ENCODE data around the gene IGFL4.
"Not testable (repeated sequence)": the region's sequence is repeated elsewhere in the genome, so short reads cannot be mapped to it uniquely, and the experiment has no call there.

IGFL4 gene

DNA sequence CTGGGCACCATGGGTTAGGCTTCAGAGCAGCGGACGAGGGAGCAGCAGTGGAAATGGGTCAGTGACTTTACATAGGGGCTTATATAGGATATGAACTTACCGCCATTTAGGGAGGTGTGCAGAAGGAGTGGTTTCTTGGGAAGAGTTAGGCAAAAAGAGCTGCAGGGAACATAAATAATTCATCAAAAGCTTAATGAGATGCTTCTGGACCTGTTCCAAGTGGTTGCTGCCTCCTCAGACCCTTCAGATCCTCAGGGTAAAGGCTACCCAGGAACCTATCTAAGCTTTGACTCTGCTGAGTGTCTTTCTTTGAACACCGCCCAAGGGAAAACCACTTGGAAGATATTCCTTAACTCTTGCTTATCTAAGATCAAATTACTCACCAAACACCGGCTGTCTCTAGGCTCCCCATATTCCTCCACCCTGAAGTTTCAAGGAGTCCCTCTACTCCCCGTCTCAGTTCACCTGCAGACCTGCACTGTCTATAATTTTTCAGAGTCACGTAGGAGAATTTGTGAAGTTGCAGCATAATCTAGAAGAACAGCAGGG is at the start of gene IGFL4:
IGFL4 (minus strand) TSS at position 51 of the 549 bp plus-strand sequence; CDS start at position 11, 40 bp downstream.
- no peak for DNase-seq

DNA sequence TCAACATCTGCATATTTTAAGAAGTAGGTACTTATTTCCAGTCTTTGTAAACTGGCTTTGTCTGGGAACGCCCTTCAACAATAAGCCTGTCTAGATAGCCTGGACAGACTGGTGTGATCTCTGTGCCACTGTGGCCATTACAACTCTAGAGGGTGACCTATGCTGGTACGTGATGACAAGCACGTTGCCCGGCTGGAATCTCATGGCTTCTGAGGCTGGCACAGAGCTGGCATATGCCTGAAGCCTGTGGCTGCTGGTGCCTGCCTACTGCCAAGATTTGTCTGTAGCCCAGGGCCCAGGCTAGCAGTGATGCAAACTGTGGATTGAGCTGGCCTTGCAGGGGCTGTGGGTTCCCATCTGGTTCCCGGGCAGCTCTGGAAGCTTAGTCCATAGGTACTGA is 49.6 kb upstream of the IGFL4 start:
- no peak for DNase-seq

DNA sequence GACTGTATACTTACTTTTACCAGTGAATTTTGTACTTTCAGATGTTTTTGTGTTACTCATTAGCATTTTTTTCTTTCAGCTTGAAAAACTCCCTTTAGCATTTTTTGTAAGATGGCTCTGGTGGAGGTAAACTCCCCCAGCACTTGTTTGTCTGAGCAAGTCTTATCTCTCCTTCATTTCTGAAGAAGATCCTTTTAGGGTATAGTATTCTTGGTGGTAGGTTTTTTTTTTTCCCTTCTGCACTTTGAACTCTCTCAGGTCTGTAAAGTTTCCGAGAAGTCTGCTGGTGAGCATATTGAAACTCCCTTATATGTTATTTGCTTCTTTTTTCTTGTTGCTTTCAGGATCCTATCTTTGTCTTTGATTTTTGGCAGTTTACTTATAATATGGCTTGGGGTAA is 48.6 kb upstream of the IGFL4 start:
- no peak for DNase-seq

DNA sequence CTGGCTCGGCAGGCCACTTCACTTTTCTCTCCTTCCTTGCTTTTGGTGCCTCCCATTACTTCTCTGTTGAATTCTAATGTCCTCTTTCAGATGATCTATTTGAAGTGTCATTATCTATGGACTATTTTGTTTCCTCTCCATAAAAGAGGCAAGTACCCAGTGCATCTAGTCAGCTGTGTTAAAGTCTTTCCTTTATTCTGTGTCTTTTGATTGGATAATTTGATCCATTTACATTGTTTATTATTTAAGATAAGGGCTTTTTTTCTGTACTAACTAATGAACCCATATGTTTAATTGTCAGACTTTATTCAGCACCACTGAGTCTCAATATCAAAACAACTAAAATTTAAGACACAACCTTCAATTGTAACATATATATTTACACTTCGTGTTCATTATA is 47.3 kb upstream of the IGFL4 start:
- no peak for DNase-seq

DNA sequence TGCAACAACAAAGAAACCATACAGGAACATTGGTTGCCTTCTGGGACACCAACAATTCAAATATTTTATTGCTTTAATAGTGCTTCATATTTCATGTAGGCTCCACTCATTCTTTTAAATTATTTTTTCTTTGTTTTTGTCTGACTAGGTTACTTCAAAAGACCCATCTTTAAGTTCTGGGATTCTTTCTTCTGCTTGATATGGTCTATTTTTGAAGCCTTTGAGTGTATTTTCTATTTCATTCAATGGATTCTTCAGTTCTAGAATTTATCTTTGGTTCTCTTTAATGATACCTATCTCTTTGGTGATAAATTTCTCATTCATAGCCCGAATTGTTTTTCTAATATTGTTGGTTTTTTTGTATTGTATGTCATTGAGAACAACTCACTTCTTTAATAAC is 45.1 kb upstream of the IGFL4 start:
- DNase-seq: no peak

DNA sequence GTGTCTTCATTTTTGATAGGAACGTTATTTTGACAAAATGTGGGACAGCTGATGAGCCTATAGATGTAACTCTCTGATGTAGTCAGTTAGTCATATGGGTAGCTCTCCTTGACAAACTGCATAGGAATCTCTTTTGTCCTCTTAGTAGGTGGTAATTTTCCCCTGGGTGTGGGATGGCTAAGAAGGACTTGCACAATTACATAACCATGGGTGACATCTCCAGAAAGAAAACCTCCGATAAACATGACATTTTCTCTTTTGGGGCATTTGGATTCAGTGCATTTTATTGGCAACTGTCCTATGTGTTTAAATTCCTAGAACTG is 41.9 kb upstream of the IGFL4 start:
- DNase-seq: no peak

DNA sequence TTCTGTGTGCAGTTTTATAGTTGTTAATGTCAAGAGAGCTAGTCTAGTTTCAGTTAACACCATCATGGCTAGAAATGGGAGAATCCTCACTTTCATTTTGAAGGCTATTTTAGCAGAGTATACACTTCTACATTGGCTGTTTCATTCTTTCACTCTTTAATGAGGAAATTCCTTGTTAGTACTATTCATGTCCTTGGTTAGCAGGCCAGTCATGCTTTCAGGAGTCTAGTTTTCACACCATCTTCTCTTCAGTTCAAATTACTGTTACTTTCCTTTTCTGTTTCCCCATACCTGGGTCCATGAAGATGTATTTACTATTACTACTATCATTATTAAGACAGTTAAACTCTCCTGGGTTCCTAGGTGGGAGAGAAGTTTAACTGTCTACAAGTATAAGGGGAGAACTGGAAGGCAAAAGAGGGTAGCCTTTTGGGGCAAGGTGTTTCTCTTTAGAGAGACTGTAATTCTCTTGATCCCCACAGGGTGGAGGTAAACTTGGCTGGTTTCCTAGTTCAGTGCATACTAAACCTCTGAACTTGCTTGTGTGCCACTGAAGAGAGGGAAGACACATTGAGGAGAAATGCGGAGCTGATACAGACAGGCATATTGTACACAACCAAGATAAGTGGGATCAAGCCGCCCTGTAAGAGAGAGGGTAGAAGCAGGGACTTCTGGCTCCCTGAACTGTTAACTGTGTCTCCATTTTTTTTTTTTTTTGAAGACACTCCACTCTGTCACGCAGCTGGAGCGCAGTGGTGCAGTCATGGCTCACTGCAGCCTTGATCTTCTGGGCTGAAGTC is 41.3 kb upstream of the IGFL4 start:
- DNase-seq: peak; percentile 15

DNA sequence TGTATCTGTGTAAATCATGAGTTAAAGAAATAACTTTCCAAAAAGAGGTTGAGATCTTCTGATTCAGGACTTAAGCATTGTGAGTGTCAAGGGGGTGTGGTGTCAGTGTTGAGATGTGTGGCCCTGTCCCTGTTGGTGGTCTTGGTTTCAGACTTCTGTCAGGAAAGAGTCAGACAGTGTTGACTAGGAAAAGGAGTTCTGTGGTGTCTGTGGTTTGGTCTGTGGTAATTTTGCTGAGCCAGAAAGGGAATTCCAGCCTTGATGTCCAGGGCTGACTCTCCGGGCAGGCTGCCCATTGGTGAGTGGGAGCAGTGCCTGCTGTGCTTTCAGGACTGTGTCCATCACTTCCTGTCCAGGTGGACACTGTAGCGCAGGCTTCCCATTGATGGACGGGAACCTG is 39.8 kb upstream of the IGFL4 start:
- DNase-seq: no peak

DNA sequence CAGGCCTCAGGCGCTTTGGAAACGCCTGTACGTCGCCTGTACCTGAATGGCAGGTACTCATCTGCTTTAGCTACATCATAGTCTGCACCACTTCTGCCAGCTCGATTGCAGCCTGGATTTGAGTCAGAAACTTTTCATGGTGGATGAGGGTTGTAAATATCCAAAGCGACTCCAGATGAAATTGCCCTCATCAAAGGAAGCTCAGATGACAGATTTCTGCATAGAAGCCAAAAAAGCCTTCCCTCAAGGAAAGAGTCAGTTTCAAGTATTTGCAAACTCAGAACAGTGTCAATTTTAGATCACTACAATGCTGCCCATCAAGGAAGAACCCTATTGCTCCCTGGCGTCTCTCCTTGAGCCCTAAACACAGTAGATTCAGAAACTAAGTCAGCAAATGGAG is 38.8 kb upstream of the IGFL4 start:
- no peak for DNase-seq

DNA sequence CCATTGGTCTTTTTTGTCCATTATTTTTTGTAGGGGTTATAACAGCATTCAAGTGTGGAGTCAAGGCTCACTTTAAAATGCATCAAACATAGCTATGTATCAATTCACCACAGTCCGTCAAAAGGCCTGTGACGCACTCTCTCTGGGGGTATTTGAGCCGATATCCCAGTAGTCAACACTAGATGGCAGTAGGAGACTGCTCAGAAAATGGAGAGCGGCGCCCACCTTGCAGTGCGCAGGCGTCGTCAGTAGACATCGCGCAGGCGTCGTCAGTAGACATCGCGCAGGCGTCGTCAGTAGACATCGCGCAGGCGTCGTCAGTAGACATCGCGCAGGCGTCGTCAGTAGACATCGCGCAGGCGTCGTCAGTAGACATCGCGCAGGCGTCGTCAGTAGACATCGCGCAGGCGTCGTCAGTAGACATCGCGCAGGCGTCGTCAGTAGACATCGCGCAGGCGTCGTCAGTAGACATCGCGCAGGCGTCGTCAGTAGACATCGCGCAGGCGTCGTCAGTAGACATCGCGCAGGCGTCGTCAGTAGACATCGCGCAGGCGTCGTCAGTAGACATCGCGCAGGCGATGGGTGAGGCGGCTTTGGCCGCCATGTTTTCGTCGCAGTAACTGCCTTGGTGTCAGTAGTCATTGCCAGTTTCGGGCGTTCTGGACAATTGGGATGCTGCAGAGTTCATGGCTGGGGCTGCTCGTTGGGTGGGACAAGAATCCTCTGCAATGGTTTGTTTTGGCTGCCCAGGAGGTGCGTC is 38.0 kb upstream of the IGFL4 start:
- not testable (repeated sequence) for DNase-seq

DNA sequence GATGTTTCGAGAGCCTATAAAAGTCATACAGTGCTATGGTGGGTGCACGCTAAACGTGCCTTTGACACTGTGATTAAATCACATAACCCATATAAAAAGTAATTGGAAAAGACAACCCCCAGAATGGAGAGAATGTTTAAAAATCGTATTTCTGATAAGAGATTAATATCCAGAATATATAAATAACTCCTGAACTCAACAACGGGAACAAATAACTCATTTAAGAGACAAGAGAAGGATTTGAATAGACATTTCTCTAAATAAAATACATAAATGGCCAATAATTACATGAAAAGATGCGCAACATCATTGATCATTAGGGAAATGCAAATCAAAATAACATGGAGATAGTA is 37.0 kb upstream of the IGFL4 start:
- DNase-seq: no peak

DNA sequence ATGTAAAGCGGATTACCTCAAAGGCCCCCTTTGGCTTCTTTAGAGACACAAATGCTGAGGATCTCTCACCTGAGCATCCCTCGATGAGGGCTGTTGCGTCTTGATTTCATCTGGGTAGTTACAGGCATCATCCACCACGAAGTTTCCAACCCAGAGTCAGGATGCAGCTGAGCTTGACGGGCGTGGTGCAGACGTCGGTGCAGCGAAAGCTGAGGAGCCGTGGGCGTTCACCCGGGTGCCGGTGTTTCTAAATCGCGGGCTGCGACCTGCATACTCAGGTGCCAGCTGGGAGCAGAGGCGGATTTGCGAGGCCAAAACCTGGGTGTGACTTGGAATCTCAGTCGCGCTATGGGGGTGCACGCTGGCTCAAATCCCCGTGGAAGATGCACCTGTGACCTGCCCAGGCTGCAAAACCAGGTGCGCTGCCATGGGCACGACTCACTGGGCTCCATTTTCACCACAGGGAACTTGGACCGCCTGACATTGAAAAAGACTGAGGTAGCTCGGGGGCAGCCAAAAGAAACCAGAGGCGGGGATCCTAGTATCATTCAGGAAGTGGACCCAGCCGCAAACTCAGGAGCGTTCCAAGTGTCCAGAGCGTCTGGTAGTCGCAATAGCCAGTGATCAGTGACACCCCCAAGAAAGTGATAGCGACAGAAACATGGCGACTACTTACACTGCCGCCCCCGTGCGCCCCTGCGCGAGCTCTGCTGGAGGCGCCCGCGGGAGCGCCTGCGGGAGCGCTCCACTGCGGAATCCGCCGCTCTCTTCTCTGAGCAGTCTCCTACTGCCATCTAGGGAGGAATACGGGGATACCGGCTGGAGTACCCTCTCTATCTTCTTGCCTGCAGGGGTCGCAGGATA is 36.4 kb upstream of the IGFL4 start:
- DNase-seq: peak; percentile 6

DNA sequence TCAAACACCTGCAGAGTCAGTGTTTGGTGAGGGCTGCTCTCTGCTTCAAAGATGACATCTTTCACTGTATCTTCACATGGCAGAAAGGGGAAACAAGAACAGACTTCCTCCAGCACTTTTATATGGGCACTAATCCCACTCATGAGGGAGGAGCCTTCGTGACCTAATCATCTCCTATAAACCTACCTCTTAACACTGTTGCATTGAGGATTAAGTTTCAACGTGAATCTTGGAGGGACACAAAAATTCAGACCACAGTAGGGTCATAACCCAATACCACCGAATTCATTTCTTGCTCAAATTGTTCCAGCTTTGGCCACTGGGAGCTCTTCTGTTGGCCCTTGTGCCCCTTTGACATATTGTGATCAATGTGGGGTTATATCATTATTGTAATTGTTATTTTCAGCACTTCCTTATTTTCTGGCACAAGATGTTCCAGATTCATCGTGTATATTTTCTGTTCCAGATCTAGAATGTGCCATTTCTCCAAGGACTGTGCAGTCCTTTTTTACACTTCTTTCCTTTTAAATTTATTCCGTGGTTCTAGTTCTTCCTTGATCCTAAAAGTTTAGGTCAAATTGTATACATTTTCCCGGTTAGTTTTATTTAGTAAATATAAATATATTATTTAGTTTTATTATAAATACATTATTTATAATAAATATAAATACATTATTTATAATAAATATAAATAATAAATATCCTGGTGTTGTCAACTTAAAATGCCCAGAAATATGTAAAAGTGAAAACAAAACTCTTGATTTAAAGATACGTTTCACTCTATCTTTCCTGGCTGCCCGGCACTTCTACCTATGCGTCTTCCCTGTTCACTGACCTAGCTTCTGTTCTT is 35.5 kb upstream of the IGFL4 start:
- DNase-seq: no peak

DNA sequence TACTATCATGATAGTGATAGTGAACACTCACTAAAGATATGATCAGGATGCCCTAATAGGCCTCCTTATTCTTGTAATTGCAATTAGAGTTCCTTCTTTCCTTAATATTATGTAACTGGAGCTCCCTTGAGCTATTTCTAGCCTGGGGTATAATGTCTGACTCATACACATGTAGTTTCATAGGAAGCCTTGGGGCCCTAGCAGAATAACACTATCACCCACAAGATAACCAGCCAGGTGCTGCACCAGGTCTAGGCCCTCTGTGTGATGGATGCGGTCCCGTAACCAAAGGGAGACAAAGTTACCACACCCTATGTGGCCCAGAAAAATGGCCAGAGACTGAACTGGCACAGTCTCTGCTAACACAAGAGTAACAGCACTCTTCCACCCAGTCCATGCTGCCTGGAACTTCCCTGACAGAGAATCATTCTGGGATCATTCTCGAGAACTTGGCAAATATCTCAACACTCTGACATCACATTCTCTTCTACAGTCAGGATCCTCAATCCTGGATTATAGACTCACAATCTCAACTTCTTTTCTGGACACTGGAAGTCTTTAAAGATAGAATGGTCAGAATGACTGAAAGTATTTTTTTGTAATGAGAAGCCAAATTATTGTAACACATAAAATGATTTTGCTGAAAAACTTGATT is 32.6 kb upstream of the IGFL4 start:
- DNase-seq: no peak

DNA sequence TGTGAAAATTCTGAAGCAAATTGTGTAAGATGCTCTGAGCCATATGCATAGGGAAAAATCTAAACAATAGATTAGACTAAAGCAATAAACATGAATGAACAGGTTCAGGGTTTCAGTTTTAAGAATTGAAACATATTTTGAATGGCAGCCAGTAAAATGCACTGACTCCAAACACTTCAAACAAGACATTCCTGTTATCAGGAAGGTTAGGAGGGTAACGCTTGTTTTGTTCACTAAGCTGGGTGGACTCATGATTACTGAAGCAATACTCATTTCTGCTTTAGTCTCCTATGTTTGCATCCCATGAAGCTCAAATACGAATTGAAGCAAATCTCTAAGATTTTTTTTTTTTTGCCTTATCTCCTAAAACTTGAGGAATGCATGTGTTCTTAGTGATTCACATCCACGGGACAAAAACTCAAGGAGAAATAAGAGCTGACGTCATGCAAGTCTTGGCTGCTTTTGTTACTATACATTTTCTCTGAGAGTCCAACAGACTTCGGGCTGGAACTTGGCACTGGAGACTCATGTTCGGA is 29.1 kb upstream of the IGFL4 start:
- no peak for DNase-seq

DNA sequence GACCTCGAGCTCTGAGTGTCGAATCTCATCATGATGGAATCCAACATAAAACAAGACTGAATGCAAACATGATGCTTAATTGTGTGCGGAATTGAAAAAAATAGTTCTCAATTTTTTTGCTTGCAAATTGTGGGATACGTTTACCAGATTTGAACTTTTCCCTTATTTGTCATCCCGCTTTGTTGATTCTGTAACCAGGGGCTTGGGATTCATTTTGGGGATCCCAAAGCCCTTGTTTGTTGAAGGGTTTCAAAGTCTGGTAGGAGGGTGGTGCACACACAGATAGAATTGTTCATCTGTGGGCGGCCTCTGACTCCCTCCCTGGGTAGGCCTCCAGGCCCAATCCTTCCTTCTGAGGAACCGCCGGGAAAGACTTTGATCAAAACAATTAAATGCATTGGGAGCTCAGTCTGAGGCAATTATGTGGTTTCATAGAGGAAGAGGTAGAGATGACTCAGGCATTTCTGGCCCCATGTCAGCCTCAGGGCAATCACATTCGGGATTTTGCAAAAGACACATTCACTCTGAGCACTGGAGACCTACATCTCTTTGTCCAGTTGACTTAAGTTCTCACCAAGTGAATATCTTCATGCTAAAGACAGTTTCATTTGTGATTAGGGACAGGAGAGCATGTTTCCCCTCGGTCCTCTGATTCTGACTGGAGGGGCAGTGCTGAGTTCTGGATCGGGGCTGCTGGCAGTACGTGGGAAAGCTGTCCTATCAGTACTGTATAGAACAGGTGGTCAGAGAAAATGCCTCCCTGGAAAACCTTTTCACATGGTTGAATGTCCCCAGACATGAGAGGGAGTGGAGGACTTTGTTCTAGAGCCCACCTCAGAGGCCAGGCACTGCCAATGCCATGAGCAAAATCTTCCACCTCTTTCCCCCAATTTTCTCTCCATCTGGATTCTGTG is 27.8 kb upstream of the IGFL4 start:
- DNase-seq: no peak

DNA sequence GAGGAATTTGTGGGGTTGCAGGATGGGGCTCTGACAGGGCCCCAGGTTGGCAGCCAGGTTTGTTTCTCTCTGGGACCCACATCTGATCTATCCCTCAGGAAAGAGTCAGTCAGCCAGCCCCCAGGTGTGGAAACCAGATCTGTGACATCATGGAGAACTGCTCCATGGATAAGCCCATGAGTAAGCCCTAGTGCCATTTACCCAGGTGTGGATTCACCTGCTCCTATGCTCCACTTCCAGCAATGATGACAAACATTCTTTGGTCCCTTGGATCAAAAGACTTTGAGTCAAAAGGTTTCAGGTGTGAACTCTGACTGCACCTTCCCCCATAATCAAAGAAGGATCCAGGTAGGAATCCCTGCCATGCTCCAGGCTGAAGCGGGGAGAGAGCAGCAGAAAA is 26.9 kb upstream of the IGFL4 start:
- DNase-seq: no peak

DNA sequence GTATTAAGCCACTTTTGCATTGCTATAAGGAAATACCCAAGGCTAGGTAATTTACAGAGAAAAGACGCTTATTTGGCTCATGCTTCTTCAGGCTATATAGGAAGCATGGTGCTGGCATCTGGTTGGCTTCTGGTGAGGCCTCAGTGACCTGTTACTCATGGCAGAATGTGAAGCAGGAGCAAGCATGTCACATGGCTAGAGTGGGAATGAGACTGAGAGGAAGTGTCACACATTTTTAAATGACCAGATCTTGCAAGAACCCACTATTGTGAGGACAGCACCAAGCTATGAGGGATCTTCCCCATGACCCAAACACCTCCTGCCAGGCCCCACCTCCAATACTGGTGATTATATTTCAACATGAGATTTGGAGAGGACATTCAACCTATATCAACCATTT is 25.7 kb upstream of the IGFL4 start:
- no peak for DNase-seq

DNA sequence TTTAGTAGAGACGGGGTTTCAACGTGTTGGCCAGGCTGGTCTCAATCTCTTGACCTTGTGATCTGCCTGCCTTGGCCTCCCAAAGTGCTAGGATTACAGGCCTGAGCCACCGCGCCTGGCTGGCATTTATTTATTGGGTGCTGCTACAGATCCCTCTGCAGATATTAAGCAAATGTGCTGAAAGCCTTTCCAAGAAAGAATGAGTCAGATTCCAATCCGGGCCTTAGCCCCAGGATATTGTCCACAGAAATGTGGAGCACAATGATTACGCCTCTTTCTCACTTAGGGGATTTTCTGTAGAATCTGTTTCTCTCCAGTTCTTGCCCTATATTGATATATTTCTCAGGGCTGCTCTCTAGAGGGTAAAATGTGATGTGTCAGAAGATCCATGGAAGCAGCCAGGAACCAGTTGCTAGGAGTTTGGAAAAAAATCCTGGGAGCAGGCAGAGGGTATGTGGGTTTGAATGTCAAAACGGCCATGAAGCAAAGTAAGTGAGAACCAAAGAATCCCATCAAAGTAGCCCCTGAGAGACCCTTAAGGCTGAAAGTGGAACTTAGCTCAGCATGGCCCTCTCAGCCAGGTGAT is 24.8 kb upstream of the IGFL4 start:
- DNase-seq: no peak

DNA sequence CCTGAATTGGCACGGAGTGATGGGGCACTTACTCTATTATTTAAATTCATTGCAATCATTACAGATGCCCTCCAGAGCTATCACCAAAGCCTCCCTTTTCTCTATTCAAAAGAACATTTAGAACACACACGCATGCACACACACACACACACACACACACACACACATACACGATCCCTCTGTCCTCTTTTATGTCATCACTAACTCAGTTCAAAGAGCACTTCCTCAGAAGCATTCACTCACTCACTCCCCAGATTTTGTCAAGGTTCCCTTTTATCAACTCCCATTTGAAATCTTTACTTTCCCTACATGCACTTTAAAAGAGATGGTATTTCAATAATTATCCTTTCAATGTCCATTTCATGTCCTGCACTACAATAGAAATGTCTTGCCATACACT is 22.4 kb upstream of the IGFL4 start:
- DNase-seq: no peak
